Measurements from ENCODE around the gene ZKSCAN7. TPM values are rescaled to one million over a fixed set of nuclear protein-coding genes. Genes with fewer than 3 reads are reported as not detected.

The ZKSCAN7 gene
- 1.00 and 1.8 TPM in 2 replicates for total RNA-seq

GRCh38 chr3:44554626-44555592 is at the start of gene ZKSCAN7:
TSS of gene ZKSCAN7 (plus strand) at chr3:44555193. CDS start at chr3:44557048, 1,855 bp downstream.

GRCh38 chr3:44584646-44585501 is 29.9 kb downstream of the ZKSCAN7 start, which contains the start of gene ZNF660:
TSS of gene ZNF660 (plus strand) at chr3:44584964. CDS start at chr3:44594194, 9,230 bp downstream.

Other genes starting within 250 kb of the ZKSCAN7 start
- gene TCAIM, start 216.4 kb upstream of the ZKSCAN7 start, total RNA-seq, result 24.1 and 26.8 TPM in 2 replicates
- gene ZNF445, start 77.5 kb upstream of the ZKSCAN7 start, total RNA-seq, result 3.2 and 3.8 TPM in 2 replicates
- gene ZNF660, start 29.8 kb downstream of the ZKSCAN7 start, total RNA-seq, result 0.33 and 0.49 TPM in 2 replicates
- gene ZNF197, start 69.8 kb downstream of the ZKSCAN7 start, total RNA-seq, result 4.4 and 5.5 TPM in 2 replicates
- 11.9 and 12.9 TPM in 2 replicates for gene ZNF35, start 93.5 kb downstream of the ZKSCAN7 start, total RNA-seq
- 2.0 and 3.0 TPM in 2 replicates for gene ZNF502, start 157.5 kb downstream of the ZKSCAN7 start, total RNA-seq
- gene ZNF501, start 174.4 kb downstream of the ZKSCAN7 start, total RNA-seq, result 3.0 and 3.7 TPM in 2 replicates
- 18.3 and 18.7 TPM in 2 replicates for gene KIAA1143, start 206.4 kb downstream of the ZKSCAN7 start, total RNA-seq
- 10.7 and 13.8 TPM in 2 replicates for gene KIF15, start 206.6 kb downstream of the ZKSCAN7 start, total RNA-seq

Measured in mammary microvascular endothelial cell (primary cell).